Astrocyte (in vitro differentiated cells and primary cell): ENCODE measurements around the gene EXOC6B. TPM values are rescaled to one million over a fixed set of nuclear protein-coding genes. Genes with fewer than 3 reads are reported as not detected.

Source experiments
- DNase-seq: peaks from one replicate; pipeline ENCODE4 v3.0.0-alpha.2; 2010; ENCODE audit warnings: low read depth
- FAIRE-seq: peaks from 2 replicates; lab custom pipeline; 2011; peaks lifted over from hg19 to GRCh38; lab: Jason Lieb, UNC
- H2AFZ ChIP-seq: 2 replicates; pipeline ENCODE4 v1.6.0; 2012; ENCODE audit warnings: low read depth, low read length, inconsistent platforms
- H3K27ac ChIP-seq: 2 replicates; pipeline ENCODE4 v1.5.1; 2011; ENCODE audit warnings: low read depth, low read length, inconsistent platforms
- H3K27me3 ChIP-seq: 2 replicates; pipeline ENCODE4 v1.6.0; 2011; ENCODE audit warnings: low read length, inconsistent platforms; ENCODE audit not compliant: insufficient read depth
- H3K36me3 ChIP-seq: 2 replicates; pipeline ENCODE4 v1.5.1; 2011; ENCODE audit warnings: low read length, inconsistent platforms; ENCODE audit not compliant: insufficient read depth
- H3K4me1 ChIP-seq: 2 replicates; pipeline ENCODE4 v1.5.1; 2011; ENCODE audit warnings: low read length, inconsistent platforms; ENCODE audit not compliant: insufficient read depth
- H3K4me2 ChIP-seq: 2 replicates; pipeline ENCODE4 v1.6.0; 2012; ENCODE audit warnings: low read length, inconsistent platforms
- H3K4me3 ChIP-seq: 2 replicates; pipeline ENCODE4 v1.5.1; 2011; ENCODE audit warnings: low read depth, mild to moderate bottlenecking, low read length, inconsistent platforms; ENCODE audit not compliant: insufficient read depth
- H3K79me2 ChIP-seq: 2 replicates; pipeline ENCODE4 v1.6.0; 2012; ENCODE audit warnings: mild to moderate bottlenecking, low read length, inconsistent platforms; ENCODE audit not compliant: insufficient read depth
- H3K9ac ChIP-seq: 2 replicates; pipeline ENCODE4 v1.6.0; 2012; ENCODE audit warnings: mild to moderate bottlenecking, low read length, inconsistent platforms
- H3K9me3 ChIP-seq: 2 replicates; pipeline ENCODE4 v1.5.1; 2012; ENCODE audit warnings: low read depth, mild to moderate bottlenecking, low read length, inconsistent platforms; ENCODE audit not compliant: insufficient read depth
- H4K20me1 ChIP-seq: 2 replicates; pipeline ENCODE4 v1.6.0; 2012; ENCODE audit warnings: low read length, inconsistent platforms; ENCODE audit not compliant: insufficient read depth
- H3K27ac Mint-ChIP-seq: one replicate; pipeline ENCODE4 v1.8.0; 2021; ENCODE audit warnings: mild to moderate bottlenecking, mixed read lengths; ENCODE audit not compliant: unreplicated experiment
- H3K27me3 Mint-ChIP-seq: one replicate; pipeline ENCODE4 v1.8.0; 2021; ENCODE audit warnings: low read depth, mixed read lengths; ENCODE audit not compliant: unreplicated experiment
- H3K36me3 Mint-ChIP-seq: one replicate; pipeline ENCODE4 v1.8.0; 2021; ENCODE audit warnings: low read depth, mixed read lengths; ENCODE audit not compliant: unreplicated experiment
- H3K4me1 Mint-ChIP-seq: one replicate; pipeline ENCODE4 v1.8.0; 2021; ENCODE audit warnings: low read depth, mixed read lengths; ENCODE audit not compliant: unreplicated experiment
- H3K4me3 Mint-ChIP-seq: one replicate; pipeline ENCODE4 v1.8.0; 2021; ENCODE audit warnings: mild to moderate bottlenecking, moderate library complexity, mixed read lengths; ENCODE audit not compliant: unreplicated experiment
- H3K9me3 Mint-ChIP-seq: one replicate; pipeline ENCODE4 v1.8.0; 2021; ENCODE audit warnings: mild to moderate bottlenecking, mixed read lengths; ENCODE audit not compliant: unreplicated experiment
- EZH2 ChIP-seq: IDR thresholded peaks from 2 replicates; pipeline ENCODE4 v1.6.1; 2012; ENCODE audit warnings: mild to moderate bottlenecking, low read length, inconsistent platforms; ENCODE audit not compliant: insufficient read depth
- total RNA-seq: library from RNA; stranded (reverse); gene quantifications from 2 replicates; pipeline ENCODE4 v1.2.1, GENCODE V29; 2021
- TF ChIP-seq, protein P1 (sequence below): IDR thresholded peaks from 2 replicates; pipeline ENCODE4 v1.5.1; 2011; ENCODE audit warnings: low read depth, mild to moderate bottlenecking, inconsistent platforms, low read length, moderate library complexity; ENCODE audit not compliant: insufficient read depth

Gene EXOC6B
- total RNA-seq, 1 donor from 2014 or later = 31.8 TPM

DNA sequence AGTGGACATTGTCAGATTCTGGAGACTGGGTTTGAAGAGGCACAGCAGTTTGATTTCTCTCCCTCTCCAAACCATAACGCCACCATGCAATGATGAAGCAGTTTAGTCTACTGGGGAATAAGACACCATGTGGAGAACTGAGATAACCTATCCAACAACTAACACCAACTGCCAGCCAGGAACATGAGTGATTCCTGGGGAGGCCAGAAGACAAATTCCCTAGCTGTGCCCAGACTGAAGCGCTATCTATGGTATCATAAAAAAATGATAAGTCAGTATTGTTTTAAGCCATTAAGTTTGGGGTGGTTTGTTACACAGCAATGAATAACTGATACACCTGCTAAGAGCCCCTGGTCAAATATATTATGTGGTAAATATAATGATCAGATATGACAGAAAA, 129.3 kb downstream of the EXOC6B start:
- Histone ChIP-seq H3K4me3 (no peak overlapping the region), H3K4me1 (peaks cover 9% of the 10 kb centered on the region), H3K9ac (no peak overlapping the region), H3K27ac (no peak overlapping the region), H3K4me2 (no peak overlapping the region), H2AFZ (no peak overlapping the region), H4K20me1 (peaks cover 7% of the 10 kb centered on the region), H3K36me3 (no peaks in the 10 kb centered on the region), H3K27me3 (no peaks in the 10 kb centered on the region), H3K9me3 (no peaks in the 10 kb centered on the region), H3K79me2 (no peaks in the 10 kb centered on the region)
- Mint-ChIP-seq H3K4me1 (peaks cover 15% of the 10 kb centered on the region), H3K27ac (no peak overlapping the region), H3K27me3 (no peaks in the 10 kb centered on the region), H3K36me3 (peaks cover 5% of the 10 kb centered on the region), H3K4me3 (no peak overlapping the region), H3K9me3 (no peaks in the 10 kb centered on the region)
- no peak for FAIRE-seq
- TF ChIP-seq, protein P1, sequence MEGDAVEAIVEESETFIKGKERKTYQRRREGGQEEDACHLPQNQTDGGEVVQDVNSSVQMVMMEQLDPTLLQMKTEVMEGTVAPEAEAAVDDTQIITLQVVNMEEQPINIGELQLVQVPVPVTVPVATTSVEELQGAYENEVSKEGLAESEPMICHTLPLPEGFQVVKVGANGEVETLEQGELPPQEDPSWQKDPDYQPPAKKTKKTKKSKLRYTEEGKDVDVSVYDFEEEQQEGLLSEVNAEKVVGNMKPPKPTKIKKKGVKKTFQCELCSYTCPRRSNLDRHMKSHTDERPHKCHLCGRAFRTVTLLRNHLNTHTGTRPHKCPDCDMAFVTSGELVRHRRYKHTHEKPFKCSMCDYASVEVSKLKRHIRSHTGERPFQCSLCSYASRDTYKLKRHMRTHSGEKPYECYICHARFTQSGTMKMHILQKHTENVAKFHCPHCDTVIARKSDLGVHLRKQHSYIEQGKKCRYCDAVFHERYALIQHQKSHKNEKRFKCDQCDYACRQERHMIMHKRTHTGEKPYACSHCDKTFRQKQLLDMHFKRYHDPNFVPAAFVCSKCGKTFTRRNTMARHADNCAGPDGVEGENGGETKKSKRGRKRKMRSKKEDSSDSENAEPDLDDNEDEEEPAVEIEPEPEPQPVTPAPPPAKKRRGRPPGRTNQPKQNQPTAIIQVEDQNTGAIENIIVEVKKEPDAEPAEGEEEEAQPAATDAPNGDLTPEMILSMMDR = no peak
- no peak for DNase-seq

DNA sequence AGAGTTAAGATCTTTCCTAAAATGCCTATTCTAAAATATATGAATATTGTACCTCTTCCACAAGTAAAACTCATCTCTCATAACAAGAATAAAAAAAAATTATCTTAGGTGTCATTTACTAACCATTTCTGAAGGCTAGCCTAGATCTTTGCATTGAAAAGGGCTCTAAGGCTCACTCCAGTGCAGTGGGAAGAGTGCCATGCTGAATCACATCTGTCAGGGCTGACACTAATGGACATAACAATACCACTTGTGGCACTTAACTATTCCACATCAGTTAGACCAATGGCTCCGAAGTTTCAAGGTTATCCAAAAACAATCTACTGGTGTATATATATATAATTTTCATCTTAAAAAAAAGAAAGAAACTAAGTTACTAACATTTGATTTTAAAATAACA, 130.2 kb downstream of the EXOC6B start:
- no peak for TF ChIP-seq EZH2
- TF ChIP-seq, protein P1 = no peak
- no peak for FAIRE-seq
- H3K27ac Mint-ChIP-seq = no peak overlapping the region

DNA sequence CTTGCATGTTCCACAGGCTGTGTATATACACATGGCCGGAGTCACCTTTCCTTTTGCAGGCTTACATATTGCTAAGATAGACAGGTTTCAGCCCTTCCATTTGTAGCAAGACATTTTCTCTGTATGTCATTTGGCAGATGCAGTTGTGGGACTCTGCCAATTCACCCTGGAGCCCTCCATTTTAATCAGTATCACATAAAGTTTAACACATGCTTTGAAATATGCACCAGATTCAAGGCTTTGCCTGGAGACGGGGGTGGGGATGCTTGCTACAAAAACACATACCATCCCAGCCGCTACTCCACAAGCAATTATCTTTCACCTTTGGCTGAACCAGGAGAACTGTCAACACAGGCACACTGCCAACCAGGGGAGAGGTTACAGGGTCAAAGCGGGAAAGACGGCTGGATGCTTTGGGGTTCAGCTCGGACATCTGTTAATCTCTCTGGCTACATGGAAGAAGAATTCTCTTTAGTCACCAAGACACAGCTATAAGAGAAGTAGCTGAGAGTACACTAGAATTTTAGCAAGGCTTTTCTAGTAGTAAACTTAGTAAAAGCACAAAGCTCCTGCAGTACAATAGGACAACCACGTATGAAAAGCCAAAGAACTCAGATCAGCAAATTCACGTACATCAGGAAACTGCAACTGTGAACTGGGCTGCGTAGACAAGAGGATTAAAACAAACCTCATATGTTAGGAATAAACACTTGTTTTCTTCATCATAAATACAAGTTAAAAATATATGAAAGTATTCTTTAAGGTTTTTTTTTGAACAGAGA, 130.9 kb downstream of the EXOC6B start:
- peak; percentile 74 for DNase-seq
- peaks cover 5% of the 10 kb centered on the region for H3K36me3 Mint-ChIP-seq
- H3K4me1 Mint-ChIP-seq = peaks cover 15% of the 10 kb centered on the region
- Histone ChIP-seq H3K9me3 (no peaks in the 10 kb centered on the region), H3K79me2 (no peaks in the 10 kb centered on the region), H2AFZ (no peak overlapping the region), H3K4me2 (peak overlapping the region; percentile 51), H3K9ac (no peak overlapping the region), H3K4me1 (peaks cover 9% of the 10 kb centered on the region), H3K27ac (no peak overlapping the region), H3K27me3 (no peaks in the 10 kb centered on the region), H3K36me3 (no peaks in the 10 kb centered on the region), H4K20me1 (peaks cover 7% of the 10 kb centered on the region), H3K4me3 (no peak overlapping the region)
- H3K4me3 Mint-ChIP-seq = no peak overlapping the region
- H3K27ac Mint-ChIP-seq = no peak overlapping the region
- no peaks in the 10 kb centered on the region for H3K27me3 Mint-ChIP-seq
- H3K9me3 Mint-ChIP-seq = no peaks in the 10 kb centered on the region
- TF ChIP-seq EZH2 = no peak
- TF ChIP-seq, protein P1 = no peak
- FAIRE-seq = no peak

More for the DNA sequence above, 130.2 kb downstream of the EXOC6B start:
- no peak overlapping the region for H3K9ac ChIP-seq
- H3K27ac ChIP-seq = no peak overlapping the region
- no peaks in the 10 kb centered on the region for H3K79me2 ChIP-seq
- no peak for DNase-seq
- H3K36me3 Mint-ChIP-seq = peaks cover 5% of the 10 kb centered on the region
- no peaks in the 10 kb centered on the region for H3K27me3 Mint-ChIP-seq
- H3K4me2 ChIP-seq = no peak overlapping the region
- H3K36me3 ChIP-seq = no peaks in the 10 kb centered on the region
- no peaks in the 10 kb centered on the region for H3K9me3 ChIP-seq
- H4K20me1 ChIP-seq = peaks cover 7% of the 10 kb centered on the region
- H3K4me1 Mint-ChIP-seq = peaks cover 15% of the 10 kb centered on the region
- no peak overlapping the region for H2AFZ ChIP-seq
- no peaks in the 10 kb centered on the region for H3K9me3 Mint-ChIP-seq
- no peak overlapping the region for H3K4me3 Mint-ChIP-seq
- no peaks in the 10 kb centered on the region for H3K27me3 ChIP-seq
- no peak overlapping the region for H3K4me3 ChIP-seq
- H3K4me1 ChIP-seq = peaks cover 9% of the 10 kb centered on the region
